Naive B cell (primary cell): Measurements from ENCODE around the gene GPHA2. TPM values are rescaled to one million over a fixed set of nuclear protein-coding genes. Genes with fewer than 3 reads are reported as not detected.
A peak's percentile ranks its signal among the peaks of the same experiment; 100 is the strongest.

Source experiments
- ATAC-seq, 2 donors: fragments of 150-1000 bp; cut with Tn5 transposase; 2 replicates each; pipeline ENCODE4 v1.10.0; 2021; ENCODE audit warnings: low read depth in 2 of 2, mild to moderate bottlenecking in 2 of 2, moderate library complexity in 2 of 2
- DNase-seq: peaks from one replicate; pipeline ENCODE4 v3.0.0; 2022
- H3K27ac Mint-ChIP-seq, 6 donors: one replicate each; pipeline ENCODE4 v1.8.0; 2020 to 2022; ENCODE audit warnings: mild to moderate bottlenecking in 6 of 6, mixed read lengths in 6 of 6, moderate library complexity in 5 of 6, inconsistent platforms in 2 of 6
- H3K27me3 Mint-ChIP-seq, 3 donors: one replicate each; pipeline ENCODE4 v1.8.0; 2021 to 2022; ENCODE audit warnings: mixed read lengths in 3 of 3, mild to moderate bottlenecking in 1 of 3
- H3K36me3 Mint-ChIP-seq, 2 donors: one replicate each; pipeline ENCODE4 v1.8.0; 2020 to 2022; ENCODE audit warnings: mixed read lengths in 2 of 2, inconsistent platforms in 1 of 2, mild to moderate bottlenecking in 1 of 2
- H3K4me1 Mint-ChIP-seq, 3 donors: one replicate each; pipeline ENCODE4 v1.8.0; 2020 to 2022; ENCODE audit warnings: mixed read lengths in 3 of 3, inconsistent platforms in 1 of 3, mild to moderate bottlenecking in 1 of 3, moderate library complexity in 1 of 3
- H3K4me3 Mint-ChIP-seq, 8 donors: one replicate each; pipeline ENCODE4 v1.8.0; 2020 to 2022; ENCODE audit warnings: mild to moderate bottlenecking in 8 of 8, mixed read lengths in 8 of 8, moderate library complexity in 8 of 8, inconsistent platforms in 2 of 8
- H3K9me3 Mint-ChIP-seq, 7 donors: one replicate each; pipeline ENCODE4 v1.8.0; 2020 to 2022; ENCODE audit warnings: mixed read lengths in 7 of 7, mild to moderate bottlenecking in 5 of 7, inconsistent platforms in 2 of 7, moderate library complexity in 1 of 7
- polyA plus RNA-seq, 6 donors: library from polyadenylated mRNA; unstranded; fragments of 300-500 nt; fragmentation: Illumina TruSeq; gene quantifications; one replicate each; pipeline ENCODE4 v1.2.3, GENCODE V29; 2021; ENCODE audit warnings: low read depth in 6 of 6

GPHA2 gene
- polyA plus RNA-seq, 6 donors from 2014 or later = not detected

- Mint-ChIP-seq H3K36me3 (peaks cover 0 to 19% of the 10 kb centered on the region in 2 donors), H3K4me3 (peak overlapping the region in 1 of 8 donors; percentile 64), H3K9me3 (no peaks in the 10 kb centered on the region), H3K27ac (no peak overlapping the region), H3K4me1 (peaks cover 30 to 32% (median 31%) of the 10 kb centered on the region in 3 donors), H3K27me3 (no peaks in the 10 kb centered on the region)
- no peak for DNase-seq
- no peak for ATAC-seq
Observed at GRCh38 chr11:64913171-64913727, 22.4 kb downstream of the GPHA2 start.

GRCh38 chr11:64911689-64912088, 24.0 kb downstream of the GPHA2 start:
- H3K27ac Mint-ChIP-seq = no peak overlapping the region
- DNase-seq (no peak), ATAC-seq (no peak)
- H3K36me3 Mint-ChIP-seq = peaks cover 0 to 19% of the 10 kb centered on the region in 2 donors
- no peak overlapping the region for H3K4me3 Mint-ChIP-seq
- H3K4me1 Mint-ChIP-seq = peaks cover 16 to 23% (median 18%) of the 10 kb centered on the region in 3 donors
- no peaks in the 10 kb centered on the region for H3K9me3 Mint-ChIP-seq
- no peaks in the 10 kb centered on the region for H3K27me3 Mint-ChIP-seq

GRCh38 chr11:64911142-64911541, 24.6 kb downstream of the GPHA2 start:
- H3K9me3 Mint-ChIP-seq = no peaks in the 10 kb centered on the region
- H3K36me3 Mint-ChIP-seq = peaks cover 0 to 19% of the 10 kb centered on the region in 2 donors
- ATAC-seq (no peak), DNase-seq (no peak)
- H3K4me1 Mint-ChIP-seq = peaks cover 11 to 18% (median 13%) of the 10 kb centered on the region in 3 donors
- H3K4me3 Mint-ChIP-seq = no peak overlapping the region
- H3K27ac Mint-ChIP-seq = no peak overlapping the region
- no peaks in the 10 kb centered on the region for H3K27me3 Mint-ChIP-seq

GRCh38 chr11:64910451-64911093, 25.1 kb downstream of the GPHA2 start:
- DNase-seq = no peak
- H3K27me3 Mint-ChIP-seq = no peaks in the 10 kb centered on the region
- no peak overlapping the region for H3K27ac Mint-ChIP-seq
- H3K9me3 Mint-ChIP-seq = no peaks in the 10 kb centered on the region
- peaks cover 5 to 14% (median 7%) of the 10 kb centered on the region in 3 donors for H3K4me1 Mint-ChIP-seq
- H3K4me3 Mint-ChIP-seq = no peak overlapping the region
- ATAC-seq = no peak
- H3K36me3 Mint-ChIP-seq = peaks cover 0 to 19% of the 10 kb centered on the region in 2 donors

GRCh38 chr11:64909653-64910343, 25.9 kb downstream of the GPHA2 start:
- Mint-ChIP-seq H3K4me1 (peaks cover 0 to 14% (median 0%) of the 10 kb centered on the region in 3 donors), H3K36me3 (peaks cover 0 to 19% of the 10 kb centered on the region in 2 donors), H3K27me3 (no peaks in the 10 kb centered on the region), H3K27ac (no peak overlapping the region), H3K9me3 (no peaks in the 10 kb centered on the region), H3K4me3 (no peak overlapping the region)
- DNase-seq (no peak), ATAC-seq (no peak)

- peaks cover 0 to 10% (median 0%) of the 10 kb centered on the region in 3 donors for H3K4me1 Mint-ChIP-seq
- H3K9me3 Mint-ChIP-seq = no peaks in the 10 kb centered on the region
- peak overlapping the region in 1 of 6 donors; percentile 66 for H3K27ac Mint-ChIP-seq
- no peak for ATAC-seq
- H3K4me3 Mint-ChIP-seq = no peak overlapping the region
- no peak for DNase-seq
- H3K36me3 Mint-ChIP-seq = peaks cover 0 to 19% of the 10 kb centered on the region in 2 donors
- no peaks in the 10 kb centered on the region for H3K27me3 Mint-ChIP-seq
Observed at GRCh38 chr11:64908766-64909165, 26.9 kb downstream of the GPHA2 start.

- H3K27ac Mint-ChIP-seq = no peak overlapping the region
- no peak for DNase-seq
- H3K4me3 Mint-ChIP-seq = no peak overlapping the region
- no peak for ATAC-seq
- no peaks in the 10 kb centered on the region for H3K27me3 Mint-ChIP-seq
- no peaks in the 10 kb centered on the region for H3K4me1 Mint-ChIP-seq
- peaks cover 0 to 12% of the 10 kb centered on the region in 2 donors for H3K36me3 Mint-ChIP-seq
- no peaks in the 10 kb centered on the region for H3K9me3 Mint-ChIP-seq
Observed at GRCh38 chr11:64906314-64906635, 29.4 kb downstream of the GPHA2 start.

GRCh38 chr11:64905516-64906313, 30.0 kb downstream of the GPHA2 start:
- Mint-ChIP-seq H3K36me3 (peaks cover 0 to 10% of the 10 kb centered on the region in 2 donors), H3K27me3 (no peaks in the 10 kb centered on the region), H3K27ac (peak overlapping the region in 2 of 6 donors; percentile 57 to 60), H3K4me1 (no peaks in the 10 kb centered on the region), H3K4me3 (no peak overlapping the region), H3K9me3 (no peaks in the 10 kb centered on the region)
- DNase-seq = no peak
- no peak for ATAC-seq

- Mint-ChIP-seq H3K27me3 (no peaks in the 10 kb centered on the region), H3K9me3 (no peaks in the 10 kb centered on the region), H3K36me3 (peaks cover 0 to 18% of the 10 kb centered on the region in 2 donors), H3K4me1 (peaks cover 0 to 4% (median 3%) of the 10 kb centered on the region in 3 donors), H3K4me3 (no peak overlapping the region), H3K27ac (no peak overlapping the region)
- DNase-seq (no peak), ATAC-seq (no peak)
Observed at GRCh38 chr11:64903291-64903833, 32.3 kb downstream of the GPHA2 start.

GRCh38 chr11:64902102-64902900, 33.4 kb downstream of the GPHA2 start:
- no peak for ATAC-seq
- H3K27me3 Mint-ChIP-seq = no peaks in the 10 kb centered on the region
- H3K36me3 Mint-ChIP-seq = peaks cover 0 to 18% of the 10 kb centered on the region in 2 donors
- no peak overlapping the region for H3K4me3 Mint-ChIP-seq
- H3K9me3 Mint-ChIP-seq = no peaks in the 10 kb centered on the region
- H3K4me1 Mint-ChIP-seq = peaks cover 0 to 4% (median 3%) of the 10 kb centered on the region in 3 donors
- H3K27ac Mint-ChIP-seq = no peak overlapping the region
- no peak for DNase-seq

- no peak overlapping the region for H3K4me3 Mint-ChIP-seq
- no peak overlapping the region for H3K27ac Mint-ChIP-seq
- ATAC-seq = no peak
Observed at GRCh38 chr11:64900774-64901173, 34.9 kb downstream of the GPHA2 start.

GRCh38 chr11:64900263-64900678, 35.4 kb downstream of the GPHA2 start:
- DNase-seq (no peak), ATAC-seq (peak in 1 of 2 donors; percentile 61)
- H3K27ac Mint-ChIP-seq = peak overlapping the region in 1 of 6 donors; percentile 84
- peaks cover 0 to 18% of the 10 kb centered on the region in 2 donors for H3K36me3 Mint-ChIP-seq
- no peaks in the 10 kb centered on the region for H3K27me3 Mint-ChIP-seq
- H3K4me1 Mint-ChIP-seq = peaks cover 0 to 5% (median 4%) of the 10 kb centered on the region in 3 donors
- no peaks in the 10 kb centered on the region for H3K9me3 Mint-ChIP-seq
- H3K4me3 Mint-ChIP-seq = no peak overlapping the region

More at GRCh38 chr11:64900774-64901173, 34.9 kb downstream of the GPHA2 start:
- H3K4me1 Mint-ChIP-seq = peaks cover 0 to 4% (median 3%) of the 10 kb centered on the region in 3 donors
- no peaks in the 10 kb centered on the region for H3K27me3 Mint-ChIP-seq
- peaks cover 0 to 18% of the 10 kb centered on the region in 2 donors for H3K36me3 Mint-ChIP-seq
- no peak for DNase-seq
- H3K9me3 Mint-ChIP-seq = no peaks in the 10 kb centered on the region
